DOHH2 (cell line): ENCODE measurements around the gene DHX32.
"Not testable (repeated sequence)": the region's sequence is repeated elsewhere in the genome, so short reads cannot be mapped to it uniquely, and the experiment has no call there.

Experiments
- EZH2phosphoT487 ChIP-seq: fragments of 200-600 bp; sonication (generic); IDR thresholded peaks from 2 replicates; pipeline ENCODE4 v1.6.1; 2017; ENCODE audit warnings: borderline replicate concordance, mild to moderate bottlenecking, antibody characterized with exemption, low read length, moderate library complexity, mixed read lengths
- TF ChIP-seq, protein P1 (sequence below): fragments of 200-600 bp; sonication (generic); IDR thresholded peaks from one replicate; pipeline ENCODE4 v1.5.1; 2014; ENCODE audit warnings: antibody characterized with exemption, mild to moderate bottlenecking, low read depth, low read length; ENCODE audit not compliant: poor library complexity, severe bottlenecking

DNA sequence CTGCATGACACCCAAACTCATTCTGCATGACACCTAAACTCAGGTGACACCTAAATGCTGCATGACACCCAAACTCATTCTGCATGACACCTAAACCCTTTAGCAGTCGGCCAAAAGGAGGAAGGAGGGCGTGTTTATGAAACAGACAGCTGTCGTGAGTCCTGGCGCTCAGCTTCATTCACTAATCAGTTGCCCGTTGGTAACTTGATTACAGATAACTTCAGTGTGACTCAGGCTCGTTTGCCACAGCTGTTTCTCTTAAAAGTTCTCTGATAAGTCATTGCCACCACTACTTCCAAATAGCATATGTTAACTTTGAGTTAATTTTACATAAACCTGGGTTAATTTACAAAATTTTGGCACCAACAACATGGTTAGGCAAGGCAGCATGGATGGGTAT is 32.2 kb upstream of the DHX32 start:
- TF ChIP-seq, protein P1, sequence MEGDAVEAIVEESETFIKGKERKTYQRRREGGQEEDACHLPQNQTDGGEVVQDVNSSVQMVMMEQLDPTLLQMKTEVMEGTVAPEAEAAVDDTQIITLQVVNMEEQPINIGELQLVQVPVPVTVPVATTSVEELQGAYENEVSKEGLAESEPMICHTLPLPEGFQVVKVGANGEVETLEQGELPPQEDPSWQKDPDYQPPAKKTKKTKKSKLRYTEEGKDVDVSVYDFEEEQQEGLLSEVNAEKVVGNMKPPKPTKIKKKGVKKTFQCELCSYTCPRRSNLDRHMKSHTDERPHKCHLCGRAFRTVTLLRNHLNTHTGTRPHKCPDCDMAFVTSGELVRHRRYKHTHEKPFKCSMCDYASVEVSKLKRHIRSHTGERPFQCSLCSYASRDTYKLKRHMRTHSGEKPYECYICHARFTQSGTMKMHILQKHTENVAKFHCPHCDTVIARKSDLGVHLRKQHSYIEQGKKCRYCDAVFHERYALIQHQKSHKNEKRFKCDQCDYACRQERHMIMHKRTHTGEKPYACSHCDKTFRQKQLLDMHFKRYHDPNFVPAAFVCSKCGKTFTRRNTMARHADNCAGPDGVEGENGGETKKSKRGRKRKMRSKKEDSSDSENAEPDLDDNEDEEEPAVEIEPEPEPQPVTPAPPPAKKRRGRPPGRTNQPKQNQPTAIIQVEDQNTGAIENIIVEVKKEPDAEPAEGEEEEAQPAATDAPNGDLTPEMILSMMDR: not testable (repeated sequence)
- not testable (repeated sequence) for TF ChIP-seq EZH2phosphoT487
